ENCODE measurements around the gene PLOD3.

The PLOD3 gene

GRCh38 chr7:101237206-101238067 lies 20.1 kb upstream of the PLOD3 start, which contains the start of gene CLDN15:
Gene CLDN15, minus strand, starts transcription at chr7:101237802. Its CDS starts 221 bp downstream, at chr7:101237581.
- TF ChIP-seq EGR1 (IDR thresholded peaks at IDR 0.05) (no peak), ZBTB7A (IDR thresholded peaks at IDR 0.05; ENCODE audit: low read depth) (no peak), REST (IDR thresholded peaks at IDR 0.05; ENCODE audit: low read depth) (no peak), TCF12 (IDR thresholded peaks at IDR 0.05; ENCODE audit: low read depth) (no peak), TEAD4 (IDR thresholded peaks at IDR 0.05) (no peak), EP300 (IDR thresholded peaks at IDR 0.05; ENCODE audit: borderline replicate concordance) (no peak), YY1 (IDR thresholded peaks at IDR 0.05; ENCODE audit: low read depth) (no peak)
- TF ChIP-seq, protein P1, sequence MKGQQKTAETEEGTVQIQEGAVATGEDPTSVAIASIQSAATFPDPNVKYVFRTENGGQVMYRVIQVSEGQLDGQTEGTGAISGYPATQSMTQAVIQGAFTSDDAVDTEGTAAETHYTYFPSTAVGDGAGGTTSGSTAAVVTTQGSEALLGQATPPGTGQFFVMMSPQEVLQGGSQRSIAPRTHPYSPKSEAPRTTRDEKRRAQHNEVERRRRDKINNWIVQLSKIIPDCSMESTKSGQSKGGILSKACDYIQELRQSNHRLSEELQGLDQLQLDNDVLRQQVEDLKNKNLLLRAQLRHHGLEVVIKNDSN (IDR thresholded peaks at IDR 0.05), result no peak

- TF ChIP-seq ZBTB7A (IDR thresholded peaks at IDR 0.05; ENCODE audit: low read depth), result no peak
- TF ChIP-seq CEBPB (IDR thresholded peaks at IDR 0.05), result no peak
- no peak for TF ChIP-seq TEAD4 (IDR thresholded peaks at IDR 0.05)
Measured at GRCh38 chr7:101236292-101236835, 19.0 kb upstream of the PLOD3 start.

GRCh38 chr7:101235522-101235921 lies 18.1 kb upstream of the PLOD3 start:
- no peak for TF ChIP-seq YY1 (IDR thresholded peaks at IDR 0.05; ENCODE audit: low read depth)
- no peak for TF ChIP-seq REST (IDR thresholded peaks at IDR 0.05; ENCODE audit: low read depth)
- TF ChIP-seq MAX (IDR thresholded peaks at IDR 0.05), result no peak
- TF ChIP-seq TAF1 (IDR thresholded peaks at IDR 0.05; ENCODE audit: low read depth), result no peak
- no peak for TF ChIP-seq ZBTB7A (IDR thresholded peaks at IDR 0.05; ENCODE audit: low read depth)

DNA sequence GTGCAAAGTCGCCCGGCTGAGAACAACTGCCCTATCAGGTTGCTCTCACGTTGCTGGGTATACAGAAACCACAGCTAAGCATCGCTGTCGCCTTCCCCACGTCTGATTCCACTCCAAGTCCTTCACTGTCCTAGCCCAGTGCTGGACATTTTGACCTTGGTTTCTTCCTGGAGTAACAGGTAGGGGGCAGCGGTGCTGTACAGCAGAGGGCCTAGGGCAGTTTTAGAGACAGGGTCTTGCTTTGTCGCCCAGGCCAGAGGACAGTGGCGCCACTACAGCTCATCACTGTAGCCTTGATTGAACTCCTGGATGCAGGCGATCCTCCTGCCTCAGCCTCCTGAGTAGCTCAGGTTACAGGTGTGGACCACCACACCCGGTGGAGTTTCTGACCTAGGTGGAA lies 17.7 kb upstream of the PLOD3 start:
- TF ChIP-seq CEBPB (IDR thresholded peaks at IDR 0.05) (no peak), REST (IDR thresholded peaks at IDR 0.05; ENCODE audit: low read depth) (no peak), FOXM1 (IDR thresholded peaks at IDR 0.05; ENCODE audit: borderline replicate concordance, low read depth) (no peak), RAD21 (IDR thresholded peaks at IDR 0.05; ENCODE audit: low read depth) (peak; percentile 24; the same call in 1 of the 2 replicates)
- TF ChIP-seq, protein P1 (IDR thresholded peaks at IDR 0.05), result no peak

DNA sequence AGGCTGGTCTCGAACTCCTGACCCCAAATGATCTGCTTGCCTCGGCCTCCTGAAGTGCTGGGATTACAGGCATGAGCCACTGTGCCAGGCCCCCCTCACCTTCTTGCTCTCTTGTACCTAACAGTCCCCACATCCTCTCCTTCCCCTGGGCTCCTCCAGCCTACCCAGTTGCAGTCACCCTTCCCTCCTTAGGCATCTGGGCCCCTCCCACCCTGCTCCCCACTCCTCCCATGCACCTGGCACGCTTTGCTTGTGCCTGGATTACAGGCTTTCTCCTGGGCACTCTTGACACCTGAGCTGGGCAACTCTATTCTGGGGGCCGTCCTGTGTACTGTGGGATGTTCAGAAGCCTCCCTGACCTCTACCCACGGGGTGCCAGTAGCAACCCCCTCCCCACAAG lies 17.3 kb upstream of the PLOD3 start:
- TF ChIP-seq, protein P1 (IDR thresholded peaks at IDR 0.05), result no peak
- TF ChIP-seq ZBTB7A (IDR thresholded peaks at IDR 0.05; ENCODE audit: low read depth) (no peak), TCF12 (IDR thresholded peaks at IDR 0.05; ENCODE audit: low read depth) (no peak), FOXM1 (IDR thresholded peaks at IDR 0.05; ENCODE audit: borderline replicate concordance, low read depth) (no peak), EP300 (IDR thresholded peaks at IDR 0.05; ENCODE audit: borderline replicate concordance) (no peak), CREB1 (IDR thresholded peaks at IDR 0.05; ENCODE audit: low read depth) (no peak), CEBPB (IDR thresholded peaks at IDR 0.05) (no peak), RAD21 (IDR thresholded peaks at IDR 0.05; ENCODE audit: low read depth) (no peak), EGR1 (IDR thresholded peaks at IDR 0.05) (no peak), MAX (IDR thresholded peaks at IDR 0.05) (no peak), TAF1 (IDR thresholded peaks at IDR 0.05; ENCODE audit: low read depth) (no peak), TEAD4 (IDR thresholded peaks at IDR 0.05) (no peak), REST (IDR thresholded peaks at IDR 0.05; ENCODE audit: low read depth) (no peak), YY1 (IDR thresholded peaks at IDR 0.05; ENCODE audit: low read depth) (no peak), NFIC (IDR thresholded peaks at IDR 0.05) (no peak)
